PC-9 (cell line): ENCODE measurements around the gene EFHC1. TPM values are rescaled to one million over a fixed set of nuclear protein-coding genes. Genes with fewer than 3 reads are reported as not detected.
A peak's percentile ranks its signal among the peaks of the same experiment; 100 is the strongest.
"Not testable (repeated sequence)": the region's sequence is repeated elsewhere in the genome, so short reads cannot be mapped to it uniquely, and the experiment has no call there.

Source experiments
- BruUV-seq: library from RNA; stranded (reverse); fragments of 400-500 nt; replicated peaks from 2 replicates; lab custom pipeline; 2021; lab: Mats Ljungman, UMichigan
- CTCF ChIA-PET: fragments of 300-600 bp; sonication (Branson Sonifier 250); formaldehyde crosslinking; loops from one replicate; lab custom pipeline; 2022; ENCODE audit warnings: antibody characterized with exemption; lab: Charles Lee
- POLR2A ChIA-PET: fragments of 300-600 bp; sonication (Branson Sonifier 250); formaldehyde crosslinking; loops from one replicate; lab custom pipeline; 2022; ENCODE audit warnings: antibody characterized with exemption; ENCODE audit not compliant: unreplicated experiment; lab: Charles Lee
- DNase-seq, 2 experiments: peaks; one replicate each; pipeline versions ENCODE4 v3.0.0 to v3.0.0-alpha.2; 2015 to 2022; ENCODE audit warnings: mixed read lengths in 1 of 2
- H2AFZ ChIP-seq: fragments of 200-600 bp; sonication (generic); 2 replicates; pipeline ENCODE4 v1.8.1; 2017; ENCODE audit warnings: antibody characterized with exemption
- H3F3A ChIP-seq: fragments of 200-600 bp; sonication (generic); 2 replicates; pipeline ENCODE4 v1.8.1; 2017; ENCODE audit warnings: antibody characterized with exemption, mild to moderate bottlenecking, low read depth; ENCODE audit not compliant: insufficient read depth
- H3K27ac ChIP-seq: fragments of 200-600 bp; sonication (generic); 2 replicates; pipeline ENCODE4 v1.6.1; 2016; ENCODE audit warnings: mixed run types
- H3K27me3 ChIP-seq: fragments of 200-600 bp; sonication (generic); 2 replicates; pipeline ENCODE4 v1.6.1; 2016; ENCODE audit warnings: low read depth, mixed run types; ENCODE audit not compliant: insufficient read depth
- H3K36me3 ChIP-seq: fragments of 200-600 bp; sonication (generic); 2 replicates; pipeline ENCODE4 v1.6.1; 2016; ENCODE audit warnings: low read depth, mixed run types
- H3K4me1 ChIP-seq: fragments of 200-600 bp; sonication (generic); replicated peaks from 2 replicates; pipeline ENCODE4 v1.6.1; 2016; ENCODE audit warnings: mixed run types; ENCODE audit not compliant: insufficient read depth
- H3K4me2 ChIP-seq: fragments of 200-600 bp; sonication (generic); 2 replicates; pipeline ENCODE4 v1.6.1; 2017; ENCODE audit warnings: mixed run types
- H3K4me3 ChIP-seq: fragments of 200-600 bp; sonication (generic); 2 replicates; pipeline ENCODE4 v1.6.1; 2016; ENCODE audit warnings: mixed run types
- H3K79me2 ChIP-seq: fragments of 200-600 bp; sonication (generic); 2 replicates; pipeline ENCODE4 v1.6.1; 2017; ENCODE audit warnings: low read depth, mixed run types
- H3K9me2 ChIP-seq: fragments of 200-600 bp; sonication (generic); 2 replicates; pipeline ENCODE4 v1.8.1; 2017; ENCODE audit warnings: mild to moderate bottlenecking; ENCODE audit not compliant: insufficient read depth
- H3K9me3 ChIP-seq: fragments of 200-600 bp; sonication (generic); 2 replicates; pipeline ENCODE4 v1.8.1; 2016; ENCODE audit warnings: low read depth; ENCODE audit not compliant: insufficient read depth
- H4K20me1 ChIP-seq: fragments of 200-600 bp; sonication (generic); 2 replicates; pipeline ENCODE4 v1.8.1; 2017; ENCODE audit not compliant: insufficient read depth
- CTCF ChIP-seq: fragments of 200-600 bp; sonication (generic); conservative IDR thresholded peaks from 2 replicates; pipeline ENCODE4 v1.6.1; 2017; ENCODE audit warnings: mixed run types, antibody characterized with exemption, mild to moderate bottlenecking, moderate library complexity
- EZH2 ChIP-seq: fragments of 200-600 bp; sonication (generic); IDR thresholded peaks from 2 replicates; pipeline ENCODE4 v1.8.0; 2017; ENCODE audit warnings: antibody characterized with exemption, low read depth
- intact Hi-C: fragments of 100-400 bp; cut with micrococcal nuclease; formaldehyde crosslinking; loops from one replicate; pipeline ENCODE4 v1.10.0; 2022; ENCODE audit not compliant: unreplicated experiment
- total RNA-seq: library from RNA; stranded (reverse); gene quantifications from 2 replicates; pipeline ENCODE4 v1.2.3, GENCODE V29; 2021

Gene EFHC1
- total RNA-seq, 1 experiment from 2014 or later = 45.0 TPM

DNA sequence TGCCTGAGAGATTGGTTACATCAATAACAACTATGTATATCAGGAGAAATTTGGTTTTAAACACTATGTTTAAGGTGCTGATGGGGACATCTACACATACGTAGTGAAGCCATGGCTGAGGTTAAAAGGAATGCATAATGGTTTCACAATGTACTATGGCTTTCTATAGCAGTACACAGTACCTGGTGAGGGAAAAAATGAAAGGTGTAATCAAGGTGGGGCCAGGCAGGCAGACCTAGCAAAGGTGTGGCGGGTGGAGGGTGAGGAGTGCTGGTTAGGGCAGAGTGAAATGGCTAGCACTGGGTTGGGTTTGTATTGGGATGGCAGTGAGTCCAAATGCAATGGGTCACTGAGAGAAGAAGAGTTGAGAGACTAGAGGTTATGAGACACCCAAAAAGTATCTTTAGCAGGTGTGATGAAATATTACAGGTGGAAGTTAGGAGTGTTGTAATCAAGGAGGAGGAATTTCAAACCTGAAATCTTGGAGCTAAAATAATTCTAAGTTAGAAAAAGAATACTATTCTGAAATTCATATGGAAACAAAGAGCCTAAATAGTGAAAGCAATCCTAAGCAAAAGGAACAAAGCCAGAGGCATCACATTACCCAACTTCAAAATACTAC, 35.9 kb upstream of the EFHC1 start:
- Histone ChIP-seq H3K27me3 (no peaks in the 10 kb centered on the region), H3K4me2 (0 out of 2 replicates have a peak overlapping the region, but pooled peaks have one; percentile 9), H3K4me1 (peaks cover 11% of the 10 kb centered on the region), H3K9me3 (no peaks in the 10 kb centered on the region), H4K20me1 (no peaks in the 10 kb centered on the region), H2AFZ (no peak overlapping the region), H3F3A (0 out of 2 replicates have a peak, but pooled peaks cover 6% of the 10 kb centered on the region), H3K36me3 (no peaks in the 10 kb centered on the region), H3K9me2 (no peaks in the 10 kb centered on the region), H3K4me3 (no peak overlapping the region), H3K79me2 (no peaks in the 10 kb centered on the region), H3K27ac (peak overlapping the region; percentile 14; the same call in 1 of the 2 replicates)
- DNase-seq = peak in 1 of 2 experiments; percentile 50
- BruUV-seq = no TSS peak
- intact Hi-C loops = no loop called here
- ChIA-PET CTCF (no interaction called here), POLR2A (no interaction called here)
- no peak for TF ChIP-seq CTCF
- TF ChIP-seq EZH2 = no peak

- CTCF ChIA-PET = no interaction called here
Observed at GRCh38 chr6:52385074-52385473, 35.1 kb upstream of the EFHC1 start.

DNA sequence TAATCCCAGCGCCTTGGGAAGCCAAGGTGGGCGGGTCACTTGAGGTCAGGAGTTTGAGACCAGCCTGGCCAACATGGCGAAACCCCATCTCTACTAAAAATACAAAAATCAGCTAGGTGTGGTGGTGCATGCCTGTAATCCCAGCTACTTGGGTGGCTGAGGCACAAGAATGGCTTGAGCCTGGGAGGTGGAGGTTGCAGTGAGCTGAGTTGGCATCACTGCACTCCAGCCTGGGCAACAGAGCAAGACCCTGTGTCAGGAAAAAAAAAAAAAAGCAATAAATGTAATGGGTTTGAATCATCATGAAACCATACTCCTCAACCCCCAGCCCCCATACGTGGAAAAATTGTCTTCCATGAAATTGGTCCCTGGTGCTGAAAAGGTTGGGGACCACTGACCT, 32.0 kb upstream of the EFHC1 start:
- intact Hi-C loops, POLR2A ChIA-PET: not testable (repeated sequence)

More at GRCh38 chr6:52385074-52385473, 35.1 kb upstream of the EFHC1 start:
- Histone ChIP-seq H3K9me3 (no peaks in the 10 kb centered on the region), H3K27ac (no peak overlapping the region), H3K4me2 (no peak overlapping the region), H3K27me3 (no peaks in the 10 kb centered on the region), H3K4me1 (peaks cover 20% of the 10 kb centered on the region), H3K36me3 (no peaks in the 10 kb centered on the region), H4K20me1 (no peaks in the 10 kb centered on the region), H2AFZ (no peak overlapping the region), H3F3A (peaks cover 14% of the 10 kb centered on the region; the same call in 1 of the 2 replicates), H3K4me3 (no peak overlapping the region), H3K79me2 (no peaks in the 10 kb centered on the region), H3K9me2 (no peaks in the 10 kb centered on the region)
- no peak for DNase-seq
- intact Hi-C loops = no loop called here
- TF ChIP-seq EZH2 (no peak), CTCF (no peak)
- POLR2A ChIA-PET = no interaction called here
- no TSS peak for BruUV-seq

More for the DNA sequence above, 32.0 kb upstream of the EFHC1 start:
- not testable (repeated sequence) for H2AFZ ChIP-seq, H3K27ac ChIP-seq, H3K4me3 ChIP-seq, H3K9me3 ChIP-seq, H3K4me2 ChIP-seq, BruUV-seq, H3K36me3 ChIP-seq, H4K20me1 ChIP-seq, H3K27me3 ChIP-seq, H3K79me2 ChIP-seq, H3K9me2 ChIP-seq, DNase-seq
- CTCF ChIA-PET = interaction anchor here (0.6 kb wide), 1 partner anchor 129 kb away, joined by 9 read pairs; no protein-coding TSS in a partner anchor
- H3K4me1 ChIP-seq = peaks cover 40% of the 10 kb centered on the region
- peaks cover 17% of the 10 kb centered on the region; the same call in 1 of the 2 replicates for H3F3A ChIP-seq
